Measurements from ENCODE around the gene GABRG3. TPM values are rescaled to one million over a fixed set of nuclear protein-coding genes. Genes with fewer than 3 reads are reported as not detected.

The GABRG3 gene
- total RNA-seq, 1 donor = not detected

DNA sequence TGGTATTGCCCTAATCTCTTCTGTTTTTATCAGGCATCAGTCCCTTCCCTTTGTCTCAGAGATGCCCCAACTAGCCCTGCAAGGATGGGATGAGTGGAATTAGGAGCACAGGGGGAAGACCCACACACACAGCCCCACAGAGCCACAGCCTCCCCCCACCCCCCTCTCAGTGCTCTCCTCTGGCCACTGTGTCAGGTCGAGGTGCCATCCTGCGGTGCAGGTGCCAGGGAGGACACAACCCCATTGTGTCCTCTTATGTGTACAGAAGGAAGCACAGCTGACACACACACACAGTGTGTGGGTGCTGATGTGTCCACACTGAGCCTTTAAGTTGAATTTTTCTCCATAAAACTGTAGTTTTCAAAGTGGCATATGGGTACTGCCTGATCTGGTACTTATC lies 593.7 kb downstream of the GABRG3 start:
- TF ChIP-seq, protein P1, sequence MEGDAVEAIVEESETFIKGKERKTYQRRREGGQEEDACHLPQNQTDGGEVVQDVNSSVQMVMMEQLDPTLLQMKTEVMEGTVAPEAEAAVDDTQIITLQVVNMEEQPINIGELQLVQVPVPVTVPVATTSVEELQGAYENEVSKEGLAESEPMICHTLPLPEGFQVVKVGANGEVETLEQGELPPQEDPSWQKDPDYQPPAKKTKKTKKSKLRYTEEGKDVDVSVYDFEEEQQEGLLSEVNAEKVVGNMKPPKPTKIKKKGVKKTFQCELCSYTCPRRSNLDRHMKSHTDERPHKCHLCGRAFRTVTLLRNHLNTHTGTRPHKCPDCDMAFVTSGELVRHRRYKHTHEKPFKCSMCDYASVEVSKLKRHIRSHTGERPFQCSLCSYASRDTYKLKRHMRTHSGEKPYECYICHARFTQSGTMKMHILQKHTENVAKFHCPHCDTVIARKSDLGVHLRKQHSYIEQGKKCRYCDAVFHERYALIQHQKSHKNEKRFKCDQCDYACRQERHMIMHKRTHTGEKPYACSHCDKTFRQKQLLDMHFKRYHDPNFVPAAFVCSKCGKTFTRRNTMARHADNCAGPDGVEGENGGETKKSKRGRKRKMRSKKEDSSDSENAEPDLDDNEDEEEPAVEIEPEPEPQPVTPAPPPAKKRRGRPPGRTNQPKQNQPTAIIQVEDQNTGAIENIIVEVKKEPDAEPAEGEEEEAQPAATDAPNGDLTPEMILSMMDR (IDR thresholded peaks at IDR 0.05; ENCODE audit: insufficient read depth, low read depth, low read length) = no peak
- DNase-seq (ENCODE audit: low read depth) = no peak
- H3K4me3 ChIP-seq (ENCODE audit: low read depth, low read length) = no peak overlapping the region

- DNase-seq (ENCODE audit: low read depth) = no peak
- H3K4me3 ChIP-seq (ENCODE audit: low read depth, low read length) = no peak overlapping the region
- TF ChIP-seq, protein P1 (IDR thresholded peaks at IDR 0.05; ENCODE audit: insufficient read depth, low read depth, low read length) = no peak
Measured at GRCh38 chr15:27570746-27571145, 599.8 kb downstream of the GABRG3 start.

GRCh38 chr15:27573805-27574485 lies 603.0 kb downstream of the GABRG3 start:
- TF ChIP-seq, protein P1 (IDR thresholded peaks at IDR 0.05; ENCODE audit: insufficient read depth, low read depth, low read length) = no peak
- H3K4me3 ChIP-seq (ENCODE audit: low read depth, low read length) = no peak overlapping the region

GRCh38 chr15:27574541-27575054 lies 603.6 kb downstream of the GABRG3 start:
- TF ChIP-seq, protein P1 (IDR thresholded peaks at IDR 0.05; ENCODE audit: insufficient read depth, low read depth, low read length) = no peak
- no peak overlapping the region for H3K4me3 ChIP-seq (ENCODE audit: low read depth, low read length)
- no peak for DNase-seq (ENCODE audit: low read depth)

More at GRCh38 chr15:27573805-27574485, 603.0 kb downstream of the GABRG3 start:
- no peak for DNase-seq (ENCODE audit: low read depth)

DNA sequence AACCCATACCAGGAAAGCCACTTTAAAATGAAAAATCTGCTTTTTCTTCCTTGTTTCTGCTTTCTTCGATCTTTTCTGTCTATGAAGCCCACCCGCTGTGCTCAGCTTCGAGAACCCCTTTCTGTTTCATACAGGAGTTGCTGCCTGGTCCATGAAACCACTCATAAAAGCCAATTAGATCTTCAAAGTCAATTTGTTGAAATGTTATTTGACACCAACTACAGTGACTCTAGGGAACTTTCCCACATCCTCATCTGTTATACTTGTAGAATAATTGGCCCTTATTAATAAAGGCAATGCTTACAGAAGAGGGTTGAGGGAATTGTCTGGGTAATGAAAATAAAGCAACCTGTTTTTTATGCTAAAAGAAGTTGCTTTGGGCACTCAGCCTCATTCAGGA lies 604.5 kb downstream of the GABRG3 start:
- TF ChIP-seq, protein P1 (IDR thresholded peaks at IDR 0.05; ENCODE audit: insufficient read depth, low read depth, low read length) = no peak
- no peak overlapping the region for H3K4me3 ChIP-seq (ENCODE audit: low read depth, low read length)
- DNase-seq (ENCODE audit: low read depth) = no peak

GRCh38 chr15:27576576-27576975 lies 605.6 kb downstream of the GABRG3 start:
- TF ChIP-seq, protein P1 (IDR thresholded peaks at IDR 0.05; ENCODE audit: insufficient read depth, low read depth, low read length) = no peak
- DNase-seq (ENCODE audit: low read depth) = no peak
- H3K4me3 ChIP-seq (ENCODE audit: low read depth, low read length) = no peak overlapping the region
